GM21529 (cell line): ENCODE results near the gene MACF1.
"Not testable (repeated sequence)": the region's sequence is repeated elsewhere in the genome, so short reads cannot be mapped to it uniquely, and the experiment has no call there.

Experiments
- ATAC-seq: cut with Tn5 transposase; IDR thresholded peaks from one replicate; pipeline ENCODE4 v1.9.1; 2021; ENCODE audit not compliant: unreplicated experiment

MACF1 gene

GRCh38 chr1:39174390-39175081, 30.0 kb upstream of the MACF1 start:
- no peak for ATAC-seq

GRCh38 chr1:39177706-39178105, 26.8 kb upstream of the MACF1 start:
- no peak for ATAC-seq

DNA sequence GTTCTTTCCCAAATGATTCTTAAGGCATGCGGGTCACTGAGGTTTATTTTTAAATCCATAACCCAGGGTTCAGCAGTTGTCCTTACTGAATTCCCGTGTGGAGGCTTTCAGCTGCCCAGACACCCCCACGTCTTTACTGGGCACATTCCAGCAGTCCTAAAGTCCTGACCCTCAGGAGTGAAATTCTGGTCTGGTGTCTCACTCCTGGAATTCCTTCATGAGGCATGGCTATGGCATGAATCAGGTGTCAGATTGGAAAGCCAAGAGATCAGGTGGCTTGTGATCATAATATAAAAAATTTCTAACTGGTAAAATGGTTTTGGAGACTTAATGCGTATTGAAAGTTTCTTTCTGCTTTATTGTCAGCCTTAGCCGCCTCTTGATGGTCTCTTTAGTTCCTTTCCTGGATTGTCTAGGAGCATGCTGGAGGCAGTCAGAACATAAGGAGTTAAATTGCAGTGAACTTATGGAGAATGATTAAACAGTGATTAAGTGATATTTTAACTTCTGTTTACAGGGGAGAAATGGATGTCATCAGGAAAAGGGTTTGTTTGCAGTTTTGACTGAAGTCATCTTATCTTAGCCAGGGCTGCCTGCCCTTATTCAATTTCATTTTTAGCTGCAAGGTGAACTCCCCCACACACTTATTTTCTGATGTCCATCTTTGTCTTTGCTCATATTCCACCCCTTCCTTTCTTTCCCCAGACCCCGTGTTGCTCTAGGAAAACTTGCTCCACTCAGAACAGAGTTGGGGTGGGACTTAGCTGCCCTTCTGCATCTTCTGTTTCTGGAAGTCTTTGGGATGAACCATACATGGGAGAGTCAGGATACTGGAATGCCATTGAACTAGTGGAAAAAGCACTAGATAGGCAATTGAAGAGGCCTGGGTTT, 25.7 kb upstream of the MACF1 start:
- ATAC-seq = no peak

GRCh38 chr1:39181311-39181710, 23.2 kb upstream of the MACF1 start:
- ATAC-seq = no peak

DNA sequence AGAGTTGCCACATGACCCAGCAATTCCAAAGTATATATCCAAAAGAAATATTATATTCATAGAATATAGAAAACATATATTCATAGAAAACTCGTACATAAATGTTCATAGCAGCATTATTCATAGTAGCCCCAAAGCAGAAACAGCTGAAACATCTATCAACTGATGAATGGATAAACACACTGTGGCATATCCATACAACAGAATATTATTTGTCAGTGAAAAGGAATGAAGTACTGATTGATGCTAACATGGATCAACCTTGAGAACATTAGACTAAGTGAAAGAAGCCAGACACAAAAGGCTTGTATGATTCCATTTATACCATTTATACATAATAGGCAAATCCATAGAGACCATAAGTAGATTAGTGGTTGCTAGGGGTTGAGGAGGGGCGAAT, 21.7 kb upstream of the MACF1 start:
- no peak for ATAC-seq

DNA sequence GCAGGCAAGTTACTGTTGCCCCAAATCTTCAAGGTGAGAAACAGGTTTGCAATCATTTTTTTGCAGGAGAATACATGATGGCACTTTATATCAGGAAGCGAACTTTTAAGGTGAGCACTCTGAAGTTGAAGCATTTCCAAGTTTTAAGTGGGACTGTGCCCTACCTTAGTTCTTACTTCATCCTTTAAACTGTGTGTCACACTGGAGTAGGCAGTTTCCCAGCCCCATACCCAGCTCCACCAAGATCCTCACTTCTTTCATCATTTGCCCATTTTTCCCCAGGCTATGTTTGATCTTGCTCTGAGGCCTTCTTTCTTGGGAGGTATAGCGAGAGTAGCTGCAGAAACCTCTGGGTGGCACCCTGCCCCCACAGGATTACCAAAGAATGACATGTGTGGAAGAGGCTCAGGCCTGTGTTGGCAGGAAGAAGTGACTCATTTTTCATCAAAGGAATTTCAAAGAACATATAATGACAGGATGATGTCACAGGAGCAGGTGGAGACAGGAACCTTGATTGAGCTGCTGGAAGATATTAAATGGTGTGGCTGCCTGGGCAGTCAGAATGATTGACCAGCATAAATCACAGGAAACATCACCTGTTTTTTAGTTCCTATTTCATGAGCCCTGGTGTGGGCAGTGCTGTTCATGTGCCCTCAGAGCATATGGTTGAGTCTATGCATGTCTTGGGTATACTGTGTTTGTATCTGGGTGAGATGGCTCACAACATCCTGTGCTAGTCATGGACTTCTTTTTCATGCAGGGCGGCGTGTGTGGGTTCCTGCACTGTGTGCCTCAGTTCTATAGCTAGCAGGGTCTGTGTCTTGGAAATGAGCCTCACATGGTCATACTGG, 20.8 kb upstream of the MACF1 start:
- no peak for ATAC-seq

DNA sequence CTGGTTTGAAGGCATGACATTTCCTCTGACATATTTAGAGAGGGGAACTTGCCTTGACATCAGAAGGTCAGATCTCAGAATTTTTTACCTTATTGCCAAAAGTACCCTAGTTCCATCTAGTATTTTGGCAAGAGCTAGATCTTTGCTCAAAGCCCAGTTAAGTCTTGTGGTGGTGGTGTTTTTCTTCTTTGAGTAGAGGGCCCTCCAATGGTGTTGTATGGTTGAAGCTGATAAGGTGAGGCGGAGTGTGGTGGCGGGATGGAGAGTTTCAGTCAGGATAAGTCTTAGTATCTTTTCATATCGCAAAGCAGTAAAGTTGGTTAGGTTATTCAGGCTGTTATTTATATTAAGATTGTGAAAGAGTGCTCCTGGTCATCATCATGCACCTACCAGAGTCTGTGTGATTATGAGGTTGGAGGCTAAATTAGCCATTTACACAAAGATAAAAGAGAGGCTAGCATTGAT, 20.1 kb upstream of the MACF1 start:
- no peak for ATAC-seq

- no peak for ATAC-seq
Observed at GRCh38 chr1:39187275-39188046, 17.0 kb upstream of the MACF1 start.

- no peak for ATAC-seq
Observed at GRCh38 chr1:39189592-39190041, 14.9 kb upstream of the MACF1 start.

- ATAC-seq = no peak
Observed at GRCh38 chr1:39190096-39190495, 14.4 kb upstream of the MACF1 start.

DNA sequence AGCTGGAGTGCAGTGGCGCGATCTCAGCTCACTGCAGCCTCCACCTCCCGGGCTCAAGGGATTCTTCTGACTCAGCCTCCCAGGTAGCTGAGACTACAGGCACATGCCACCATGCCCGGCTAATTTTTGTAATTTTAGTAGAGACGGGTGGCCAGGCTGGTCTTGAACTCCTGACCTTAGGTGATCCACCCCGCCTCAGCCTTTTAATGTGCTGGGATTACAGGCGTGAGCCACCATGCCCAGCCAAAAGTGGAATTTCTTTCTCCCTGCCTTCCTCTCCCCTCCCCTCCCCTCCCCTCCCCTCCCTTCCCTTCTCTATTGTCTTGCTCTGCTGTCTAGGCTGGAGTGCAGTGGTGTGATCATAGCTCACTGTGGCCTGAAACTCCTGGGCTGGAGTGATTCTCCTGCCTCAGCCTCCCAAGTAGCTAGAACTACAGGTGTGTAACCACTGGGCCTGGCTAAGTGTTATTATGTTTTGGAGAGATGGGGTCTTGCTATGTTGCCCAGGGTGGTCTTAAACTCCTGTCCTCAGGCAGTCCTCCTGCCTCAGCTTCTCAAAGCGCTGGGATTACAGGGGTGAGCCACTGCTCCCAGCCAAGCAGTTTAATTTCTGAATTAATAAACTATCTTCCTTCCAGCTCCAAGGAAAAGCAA, 10.0 kb upstream of the MACF1 start:
- ATAC-seq = no peak

DNA sequence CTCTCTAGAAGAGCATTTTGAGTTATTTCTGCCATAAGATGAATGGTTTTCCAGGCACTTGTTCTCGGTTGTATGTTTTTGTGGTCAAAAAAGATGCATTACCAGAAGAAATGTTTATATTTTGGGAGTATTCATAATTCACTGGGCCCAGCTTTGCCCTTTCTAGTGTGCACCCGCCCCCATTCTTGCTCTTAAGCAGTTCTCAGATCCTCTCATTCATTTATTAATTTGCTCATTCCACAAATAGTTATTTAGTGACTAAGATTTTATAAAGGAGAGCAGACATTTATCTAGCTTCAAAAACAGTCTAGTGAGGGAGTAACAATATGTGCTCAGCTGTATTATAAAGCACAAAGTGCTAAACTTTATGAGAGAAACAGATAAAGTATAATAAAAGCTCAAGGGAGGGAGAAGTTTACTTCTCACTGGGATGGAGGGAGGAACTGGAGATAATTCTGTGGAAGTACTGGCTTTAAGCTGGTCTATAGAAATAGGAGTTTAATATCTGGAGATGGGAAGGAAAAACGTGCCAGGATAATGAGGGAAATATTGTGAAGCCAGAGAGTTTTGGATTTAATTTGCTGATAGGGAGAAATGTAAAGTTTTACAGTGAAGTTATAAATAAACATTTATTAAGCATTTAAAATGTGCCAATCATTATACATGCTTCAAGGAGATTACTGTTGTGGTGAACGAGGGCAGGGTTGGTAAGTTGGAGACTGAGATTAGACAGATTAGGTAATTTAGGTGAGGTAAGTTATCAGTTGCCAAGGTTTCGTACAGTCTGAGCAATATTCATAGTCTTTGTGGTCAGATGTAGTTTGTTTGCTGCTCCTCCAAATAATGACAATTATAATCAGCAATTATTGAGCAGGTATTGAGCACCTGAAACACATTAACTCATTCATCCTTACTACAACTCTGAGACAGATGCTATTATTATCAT, 9.1 kb upstream of the MACF1 start:
- no peak for ATAC-seq

GRCh38 chr1:39196244-39197215, 8.0 kb upstream of the MACF1 start:
- peak; percentile 53 for ATAC-seq

GRCh38 chr1:39199593-39199992, 4.9 kb upstream of the MACF1 start:
- no peak for ATAC-seq

DNA sequence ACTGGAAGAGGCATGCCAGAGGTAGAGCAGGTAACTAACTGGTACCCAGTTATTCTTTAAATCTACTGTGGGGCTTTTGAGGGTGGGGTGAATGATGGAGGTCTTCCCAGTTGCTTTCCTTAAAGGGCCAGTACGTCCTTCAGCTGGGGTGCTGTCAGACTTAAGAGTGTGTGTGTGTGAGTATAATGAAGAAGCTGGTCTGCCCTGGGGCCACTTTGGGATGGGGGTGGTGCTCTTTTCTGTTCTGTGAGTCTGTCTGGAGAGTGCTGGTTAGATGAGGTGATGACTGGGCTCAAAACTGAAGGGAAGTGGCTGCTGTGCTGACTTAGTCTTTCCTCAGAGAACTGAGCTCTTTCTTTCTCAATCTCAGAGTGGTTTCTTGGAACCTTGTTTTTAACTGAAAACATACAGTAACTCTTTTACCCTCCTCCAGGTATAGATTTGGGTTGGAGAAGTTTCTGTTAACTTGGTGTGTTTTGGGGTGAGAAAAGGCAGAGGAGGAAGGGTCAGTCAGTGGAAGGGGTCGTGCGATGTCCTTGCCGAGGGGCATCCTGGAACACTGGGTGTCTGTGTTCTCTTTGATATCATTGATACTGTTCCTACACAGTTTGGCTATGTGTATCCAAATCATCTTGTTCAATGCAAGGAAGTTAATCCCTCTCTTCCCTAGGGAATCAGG, 746 bp downstream of the MACF1 start:
- no peak for ATAC-seq

- no peak for ATAC-seq
Observed at GRCh38 chr1:39205781-39206464, 1.4 kb downstream of the MACF1 start.

GRCh38 chr1:39208360-39208759, 3.9 kb downstream of the MACF1 start:
- ATAC-seq = not testable (repeated sequence)
